Endothelial cell of hepatic sinusoid (primary cell): ENCODE measurements around the gene AGAP3.

Experiments
- in situ Hi-C: cut with HindIII; loops from 2 replicates; pipeline ENCODE4 v1.10.0; 2017; ENCODE audit warnings: low sequenced_read_pairs

AGAP3 gene

GRCh38 chr7:151122796-151123157 is 36.5 kb downstream of the AGAP3 start:
- in situ Hi-C loops, result no loop called here

GRCh38 chr7:151123158-151123821 is 37.0 kb downstream of the AGAP3 start:
- in situ Hi-C loops, result no loop called here

- in situ Hi-C loops, result no loop called here
Measured at GRCh38 chr7:151123822-151124464, 37.7 kb downstream of the AGAP3 start.

GRCh38 chr7:151124481-151124880 is 38.2 kb downstream of the AGAP3 start:
- in situ Hi-C loops, result no loop called here

- in situ Hi-C loops, result no loop called here
Measured at GRCh38 chr7:151124899-151125399, 38.7 kb downstream of the AGAP3 start.

GRCh38 chr7:151125470-151125845 is 39.2 kb downstream of the AGAP3 start:
- in situ Hi-C loops, result no loop called here

- in situ Hi-C loops, result no loop called here
Measured at GRCh38 chr7:151125846-151126481, 39.7 kb downstream of the AGAP3 start.

- in situ Hi-C loops, result no loop called here
Measured at GRCh38 chr7:151126491-151127137, 40.3 kb downstream of the AGAP3 start.

GRCh38 chr7:151128144-151128543 is 41.9 kb downstream of the AGAP3 start:
- in situ Hi-C loops, result no loop called here

GRCh38 chr7:151128716-151129115 is 42.4 kb downstream of the AGAP3 start:
- in situ Hi-C loops, result no loop called here

- in situ Hi-C loops, result no loop called here
Measured at GRCh38 chr7:151129117-151129959, 43.1 kb downstream of the AGAP3 start.

GRCh38 chr7:151129960-151130591 is 43.8 kb downstream of the AGAP3 start:
- in situ Hi-C loops, result loop anchor here (10.0 kb wide), 1 partner anchor 95 kb away; the partner anchor contains the start of gene ABCF2

- in situ Hi-C loops, result loop anchor here (10.0 kb wide), 1 partner anchor 94 kb away; the partner anchor contains the start of gene ABCF2
Measured at GRCh38 chr7:151130741-151131157, 44.5 kb downstream of the AGAP3 start.

GRCh38 chr7:151131224-151131591 is 44.9 kb downstream of the AGAP3 start:
- in situ Hi-C loops, result loop anchor here (10.0 kb wide), 1 partner anchor 94 kb away; the partner anchor contains the start of gene ABCF2

GRCh38 chr7:151131592-151132293 is 45.5 kb downstream of the AGAP3 start:
- in situ Hi-C loops, result loop anchor here (10.0 kb wide), 1 partner anchor 93 kb away; the partner anchor contains the start of gene ABCF2

- in situ Hi-C loops, result loop anchor here (10.0 kb wide), 1 partner anchor 92 kb away; the partner anchor contains the start of gene ABCF2
Measured at GRCh38 chr7:151132461-151133205, 46.4 kb downstream of the AGAP3 start.

GRCh38 chr7:151133266-151133985 is 47.2 kb downstream of the AGAP3 start:
- in situ Hi-C loops, result loop anchor here (10.0 kb wide), 1 partner anchor 91 kb away; the partner anchor contains the start of gene ABCF2
